Measurements from ENCODE around the gene IQSEC1.

DNA sequence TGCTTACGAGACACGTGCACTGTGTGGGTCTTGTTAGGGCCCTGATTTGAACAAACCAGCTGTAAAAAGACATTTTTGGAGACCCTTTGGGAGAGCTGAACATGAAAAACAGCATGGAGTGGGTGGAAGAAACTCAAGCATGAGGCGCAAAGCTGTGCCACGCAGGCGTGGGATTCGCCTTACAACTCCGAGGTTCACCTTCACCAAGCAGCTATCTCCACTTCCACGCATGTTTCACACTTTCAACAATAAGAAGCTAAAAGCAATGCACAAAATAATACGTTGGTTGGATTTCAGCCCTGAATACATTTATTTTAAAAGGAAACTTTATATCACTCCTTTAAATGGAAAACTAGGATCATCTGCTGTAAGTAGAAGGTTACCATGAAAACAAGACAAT is 42.5 kb downstream of the IQSEC1 start:
- TF ChIP-seq, protein P1, sequence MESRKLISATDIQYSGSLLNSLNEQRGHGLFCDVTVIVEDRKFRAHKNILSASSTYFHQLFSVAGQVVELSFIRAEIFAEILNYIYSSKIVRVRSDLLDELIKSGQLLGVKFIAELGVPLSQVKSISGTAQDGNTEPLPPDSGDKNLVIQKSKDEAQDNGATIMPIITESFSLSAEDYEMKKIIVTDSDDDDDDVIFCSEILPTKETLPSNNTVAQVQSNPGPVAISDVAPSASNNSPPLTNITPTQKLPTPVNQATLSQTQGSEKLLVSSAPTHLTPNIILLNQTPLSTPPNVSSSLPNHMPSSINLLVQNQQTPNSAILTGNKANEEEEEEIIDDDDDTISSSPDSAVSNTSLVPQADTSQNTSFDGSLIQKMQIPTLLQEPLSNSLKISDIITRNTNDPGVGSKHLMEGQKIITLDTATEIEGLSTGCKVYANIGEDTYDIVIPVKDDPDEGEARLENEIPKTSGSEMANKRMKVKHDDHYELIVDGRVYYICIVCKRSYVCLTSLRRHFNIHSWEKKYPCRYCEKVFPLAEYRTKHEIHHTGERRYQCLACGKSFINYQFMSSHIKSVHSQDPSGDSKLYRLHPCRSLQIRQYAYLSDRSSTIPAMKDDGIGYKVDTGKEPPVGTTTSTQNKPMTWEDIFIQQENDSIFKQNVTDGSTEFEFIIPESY (IDR thresholded peaks at IDR 0.05; ENCODE audit: extremely low read depth, insufficient replicate concordance, low read length) = no peak
- TF ChIP-seq, protein P2, sequence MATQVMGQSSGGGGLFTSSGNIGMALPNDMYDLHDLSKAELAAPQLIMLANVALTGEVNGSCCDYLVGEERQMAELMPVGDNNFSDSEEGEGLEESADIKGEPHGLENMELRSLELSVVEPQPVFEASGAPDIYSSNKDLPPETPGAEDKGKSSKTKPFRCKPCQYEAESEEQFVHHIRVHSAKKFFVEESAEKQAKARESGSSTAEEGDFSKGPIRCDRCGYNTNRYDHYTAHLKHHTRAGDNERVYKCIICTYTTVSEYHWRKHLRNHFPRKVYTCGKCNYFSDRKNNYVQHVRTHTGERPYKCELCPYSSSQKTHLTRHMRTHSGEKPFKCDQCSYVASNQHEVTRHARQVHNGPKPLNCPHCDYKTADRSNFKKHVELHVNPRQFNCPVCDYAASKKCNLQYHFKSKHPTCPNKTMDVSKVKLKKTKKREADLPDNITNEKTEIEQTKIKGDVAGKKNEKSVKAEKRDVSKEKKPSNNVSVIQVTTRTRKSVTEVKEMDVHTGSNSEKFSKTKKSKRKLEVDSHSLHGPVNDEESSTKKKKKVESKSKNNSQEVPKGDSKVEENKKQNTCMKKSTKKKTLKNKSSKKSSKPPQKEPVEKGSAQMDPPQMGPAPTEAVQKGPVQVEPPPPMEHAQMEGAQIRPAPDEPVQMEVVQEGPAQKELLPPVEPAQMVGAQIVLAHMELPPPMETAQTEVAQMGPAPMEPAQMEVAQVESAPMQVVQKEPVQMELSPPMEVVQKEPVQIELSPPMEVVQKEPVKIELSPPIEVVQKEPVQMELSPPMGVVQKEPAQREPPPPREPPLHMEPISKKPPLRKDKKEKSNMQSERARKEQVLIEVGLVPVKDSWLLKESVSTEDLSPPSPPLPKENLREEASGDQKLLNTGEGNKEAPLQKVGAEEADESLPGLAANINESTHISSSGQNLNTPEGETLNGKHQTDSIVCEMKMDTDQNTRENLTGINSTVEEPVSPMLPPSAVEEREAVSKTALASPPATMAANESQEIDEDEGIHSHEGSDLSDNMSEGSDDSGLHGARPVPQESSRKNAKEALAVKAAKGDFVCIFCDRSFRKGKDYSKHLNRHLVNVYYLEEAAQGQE (IDR thresholded peaks at IDR 0.05; ENCODE audit: low read depth) = no peak
- TF ChIP-seq, protein P3, sequence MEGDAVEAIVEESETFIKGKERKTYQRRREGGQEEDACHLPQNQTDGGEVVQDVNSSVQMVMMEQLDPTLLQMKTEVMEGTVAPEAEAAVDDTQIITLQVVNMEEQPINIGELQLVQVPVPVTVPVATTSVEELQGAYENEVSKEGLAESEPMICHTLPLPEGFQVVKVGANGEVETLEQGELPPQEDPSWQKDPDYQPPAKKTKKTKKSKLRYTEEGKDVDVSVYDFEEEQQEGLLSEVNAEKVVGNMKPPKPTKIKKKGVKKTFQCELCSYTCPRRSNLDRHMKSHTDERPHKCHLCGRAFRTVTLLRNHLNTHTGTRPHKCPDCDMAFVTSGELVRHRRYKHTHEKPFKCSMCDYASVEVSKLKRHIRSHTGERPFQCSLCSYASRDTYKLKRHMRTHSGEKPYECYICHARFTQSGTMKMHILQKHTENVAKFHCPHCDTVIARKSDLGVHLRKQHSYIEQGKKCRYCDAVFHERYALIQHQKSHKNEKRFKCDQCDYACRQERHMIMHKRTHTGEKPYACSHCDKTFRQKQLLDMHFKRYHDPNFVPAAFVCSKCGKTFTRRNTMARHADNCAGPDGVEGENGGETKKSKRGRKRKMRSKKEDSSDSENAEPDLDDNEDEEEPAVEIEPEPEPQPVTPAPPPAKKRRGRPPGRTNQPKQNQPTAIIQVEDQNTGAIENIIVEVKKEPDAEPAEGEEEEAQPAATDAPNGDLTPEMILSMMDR (IDR thresholded peaks at IDR 0.05 in 2 of 3, conservative IDR thresholded peaks at IDR 0.05 in 1 of 3; ENCODE audit: borderline replicate concordance in 1 of 3, insufficient read depth in 1 of 3, low read depth in 2 of 3, low read length in 2 of 3) = no peak
- no peak for TF ChIP-seq EZH2 (IDR thresholded peaks at IDR 0.05)
- TF ChIP-seq RAD21 (IDR thresholded peaks at IDR 0.05; ENCODE audit: low read depth) = no peak
- no peak for TF ChIP-seq POLR2A (IDR thresholded peaks at IDR 0.05; ENCODE audit: borderline replicate concordance, extremely low read depth, insufficient read depth, insufficient read length)
- TF ChIP-seq EZH2phosphoT487 (IDR thresholded peaks at IDR 0.05; ENCODE audit: borderline replicate concordance) = no peak
- TF ChIP-seq ZNF274 (IDR thresholded peaks at IDR 0.05; ENCODE audit: low read depth, low read length) = no peak
- TF ChIP-seq POLR2AphosphoS5 (IDR thresholded peaks at IDR 0.05; ENCODE audit: low read depth, low read length) = no peak
- TF ChIP-seq TCF7L2 (IDR thresholded peaks at IDR 0.05; ENCODE audit: borderline replicate concordance, extremely low read depth, insufficient read depth, insufficient read length) = no peak
- TF ChIP-seq SP1 (IDR thresholded peaks at IDR 0.05; ENCODE audit: low read depth) = no peak
- TF ChIP-seq JUND (IDR thresholded peaks at IDR 0.05) = no peak
- TF ChIP-seq CEBPB (IDR thresholded peaks at IDR 0.05; ENCODE audit: low read depth) = no peak
- TF ChIP-seq, protein P4, sequence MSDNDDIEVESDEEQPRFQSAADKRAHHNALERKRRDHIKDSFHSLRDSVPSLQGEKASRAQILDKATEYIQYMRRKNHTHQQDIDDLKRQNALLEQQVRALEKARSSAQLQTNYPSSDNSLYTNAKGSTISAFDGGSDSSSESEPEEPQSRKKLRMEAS (IDR thresholded peaks at IDR 0.05) = no peak
